DND-41 (cell line): ENCODE measurements around the gene GPR31.

Experiments
- CTCF ChIP-seq: IDR thresholded peaks from 2 replicates; pipeline ENCODE4 v1.5.1; 2012; ENCODE audit warnings: borderline replicate concordance, low read length, moderate library complexity, mild to moderate bottlenecking; ENCODE audit not compliant: poor library complexity, severe bottlenecking; ENCODE audit errors: extremely low read depth
- EZH2 ChIP-seq: IDR thresholded peaks from 3 replicates; pipeline ENCODE4 v1.6.1; 2012; ENCODE audit warnings: borderline replicate concordance, low read depth, mild to moderate bottlenecking, moderate library complexity, low read length, inconsistent platforms; ENCODE audit not compliant: severe bottlenecking

- no peak for TF ChIP-seq CTCF
- no peak for TF ChIP-seq EZH2
These were observed 38.9 kb downstream of the GPR31 start for GRCh38 chr6:167118839-167119238.
